Neural cell (in vitro differentiated cells): ENCODE measurements around the gene CAPN5. TPM values are rescaled to one million over a fixed set of nuclear protein-coding genes. Genes with fewer than 3 reads are reported as not detected.

Experiments used
- H2AFZ ChIP-seq: fragments of 200-600, 300-800 bp; sonication (generic), shearing (Covaris generic); 2 replicates; pipeline ENCODE4 v1.6.0; 2014; ENCODE audit warnings: low read depth, mild to moderate bottlenecking, antibody characterized with exemption, low read length, moderate library complexity
- H3F3A ChIP-seq: fragments of 200-600 bp; shearing (Covaris generic); 2 replicates; pipeline ENCODE4 v1.6.1; 2016; ENCODE audit warnings: mild to moderate bottlenecking, moderate library complexity, mixed read lengths, antibody characterized with exemption, low read length; ENCODE audit not compliant: insufficient read depth, poor library complexity, severe bottlenecking
- H3K27ac ChIP-seq: fragments of 200-600, 300-800 bp; sonication (generic), shearing (Covaris generic); 2 replicates; pipeline ENCODE4 v1.5.1; 2014; ENCODE audit warnings: mild to moderate bottlenecking, low read length, moderate library complexity
- H3K27me3 ChIP-seq: fragments of 300-800, 200-600 bp; sonication (generic), shearing (Covaris generic); 2 replicates; pipeline ENCODE4 v1.6.0; 2014; ENCODE audit warnings: mild to moderate bottlenecking, low read depth, low read length, moderate library complexity; ENCODE audit not compliant: insufficient read depth
- H3K36me3 ChIP-seq: fragments of 300-800, 200-600 bp; sonication (generic), shearing (Covaris generic); 2 replicates; pipeline ENCODE4 v1.5.1; 2014; ENCODE audit warnings: mild to moderate bottlenecking, antibody characterized with exemption, low read length, moderate library complexity; ENCODE audit not compliant: insufficient read depth
- H3K4me2 ChIP-seq: fragments of 300-800, 200-600 bp; sonication (generic), shearing (Covaris generic); 2 replicates; pipeline ENCODE4 v1.6.0; 2014; ENCODE audit warnings: mild to moderate bottlenecking, low read length
- H3K4me3 ChIP-seq: fragments of 300-800, 200-600 bp; sonication (generic), shearing (Covaris generic); 2 replicates; pipeline ENCODE4 v1.5.1; 2014; ENCODE audit warnings: mild to moderate bottlenecking, low read length, moderate library complexity
- H3K79me2 ChIP-seq: fragments of 200-600 bp; shearing (Covaris generic); replicated peaks from 2 replicates; pipeline ENCODE4 v1.6.0; 2014; ENCODE audit warnings: mild to moderate bottlenecking, low read length, moderate library complexity; ENCODE audit not compliant: insufficient read depth
- H3K9ac ChIP-seq: fragments of 300-800, 200-600 bp; sonication (generic), shearing (Covaris generic); 2 replicates; pipeline ENCODE4 v1.6.1; 2016; ENCODE audit warnings: mild to moderate bottlenecking, low read length, mixed read lengths
- H3K9me2 ChIP-seq: fragments of 200-600 bp; shearing (Covaris generic); 2 replicates; pipeline ENCODE4 v1.6.1; 2016; ENCODE audit warnings: mild to moderate bottlenecking, low read length, mixed read lengths; ENCODE audit not compliant: insufficient read depth
- H3K9me3 ChIP-seq: fragments of 200-600, 300-800 bp; sonication (generic), shearing (Covaris generic); 2 replicates; pipeline ENCODE4 v1.6.1; 2016; ENCODE audit warnings: mild to moderate bottlenecking, mixed run types, low read length, moderate library complexity, mixed read lengths
- H4K20me1 ChIP-seq: fragments of 200-600 bp; shearing (Covaris generic); 2 replicates; pipeline ENCODE4 v1.6.1; 2016; ENCODE audit warnings: mild to moderate bottlenecking, mixed run types; ENCODE audit not compliant: insufficient read depth
- EP300 ChIP-seq: fragments of 450-650 bp; conservative IDR thresholded peaks from 2 replicates; pipeline ENCODE4 v1.6.1; 2014; ENCODE audit warnings: antibody characterized with exemption, mild to moderate bottlenecking, moderate library complexity; ENCODE audit not compliant: poor library complexity, severe bottlenecking
- EZH2 ChIP-seq: fragments of 200-600, 300-800 bp; shearing (Covaris generic), sonication (generic); IDR thresholded peaks from 2 replicates; pipeline ENCODE4 v1.6.1; 2014; ENCODE audit warnings: antibody characterized with exemption, low read length, borderline replicate concordance, mild to moderate bottlenecking; ENCODE audit not compliant: insufficient read depth, poor library complexity, severe bottlenecking
- MXI1 ChIP-seq: fragments of 450-650 bp; conservative IDR thresholded peaks from 2 replicates; pipeline ENCODE4 v1.6.1; 2014; ENCODE audit warnings: antibody characterized with exemption, mild to moderate bottlenecking; ENCODE audit not compliant: poor library complexity, severe bottlenecking
- POLR2AphosphoS5 ChIP-seq: IDR thresholded peaks from 2 replicates; pipeline ENCODE4 v1.6.1; 2012
- RAD21 ChIP-seq: fragments of 450-650 bp; conservative IDR thresholded peaks from 2 replicates; pipeline ENCODE4 v1.6.1; 2014; ENCODE audit warnings: antibody characterized with exemption, mild to moderate bottlenecking, moderate library complexity
- SMC3 ChIP-seq: fragments of 450-650 bp; conservative IDR thresholded peaks from 2 replicates; pipeline ENCODE4 v1.6.1; 2014; ENCODE audit warnings: antibody characterized with exemption, mild to moderate bottlenecking, moderate library complexity; ENCODE audit not compliant: poor library complexity
- TAF1 ChIP-seq: IDR thresholded peaks from 2 replicates; pipeline ENCODE4 v1.6.1; 2012; ENCODE audit warnings: low read depth
- polyA plus RNA-seq: library from polyadenylated mRNA; depleted of rRNA; stranded (reverse); fragments of >200 nt; gene quantifications from 2 replicates; pipeline ENCODE4 v1.2.3, GENCODE V29; 2014
- TF ChIP-seq, protein P1 (sequence below): fragments of 450-650 bp; IDR thresholded peaks from 2 replicates; pipeline ENCODE4 v1.5.1; 2014; ENCODE audit warnings: antibody characterized with exemption, mild to moderate bottlenecking, moderate library complexity; ENCODE audit not compliant: poor library complexity, severe bottlenecking
- TF ChIP-seq, protein P2 (sequence below): IDR thresholded peaks from 2 replicates; pipeline ENCODE4 v1.6.1; 2012; ENCODE audit warnings: borderline replicate concordance

Gene CAPN5
- polyA plus RNA-seq, 1 donor from 2014 or later = 20.5 TPM

DNA sequence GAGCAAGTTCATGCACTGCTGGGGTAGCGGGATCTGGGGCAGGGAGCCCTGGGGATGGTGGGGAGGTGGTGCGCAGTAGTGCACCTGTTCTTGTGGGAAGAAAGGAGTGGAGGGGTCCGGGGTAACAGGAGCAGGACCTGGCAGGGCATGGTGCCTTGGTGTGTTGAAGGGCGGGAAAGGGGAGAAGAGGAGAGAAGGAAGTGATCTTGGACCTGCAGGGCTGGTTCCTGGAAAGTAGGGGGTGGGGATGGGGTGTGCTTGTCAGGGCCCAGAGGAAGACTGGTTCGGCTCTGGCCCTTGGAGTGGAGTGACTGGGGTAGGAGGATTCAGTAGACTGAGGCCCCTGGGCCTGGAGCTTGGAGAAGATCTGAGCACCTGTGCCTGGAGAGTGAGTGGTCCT lies 10.9 kb upstream of the CAPN5 start:
- no peaks in the 10 kb centered on the region for H3K9me2 ChIP-seq
- no peak overlapping the region for H3K27ac ChIP-seq
- no peaks in the 10 kb centered on the region for H3K27me3 ChIP-seq
- no peak overlapping the region for H3K9ac ChIP-seq
- H3K79me2 ChIP-seq = no peaks in the 10 kb centered on the region
- no peaks in the 10 kb centered on the region for H3K9me3 ChIP-seq
- no peaks in the 10 kb centered on the region for H4K20me1 ChIP-seq
- H3K4me2 ChIP-seq = no peak overlapping the region
- no peaks in the 10 kb centered on the region for H3F3A ChIP-seq
- TF ChIP-seq TAF1 (no peak), RAD21 (no peak), POLR2AphosphoS5 (no peak), EZH2 (no peak), MXI1 (no peak), EP300 (no peak)
- TF ChIP-seq, protein P1, sequence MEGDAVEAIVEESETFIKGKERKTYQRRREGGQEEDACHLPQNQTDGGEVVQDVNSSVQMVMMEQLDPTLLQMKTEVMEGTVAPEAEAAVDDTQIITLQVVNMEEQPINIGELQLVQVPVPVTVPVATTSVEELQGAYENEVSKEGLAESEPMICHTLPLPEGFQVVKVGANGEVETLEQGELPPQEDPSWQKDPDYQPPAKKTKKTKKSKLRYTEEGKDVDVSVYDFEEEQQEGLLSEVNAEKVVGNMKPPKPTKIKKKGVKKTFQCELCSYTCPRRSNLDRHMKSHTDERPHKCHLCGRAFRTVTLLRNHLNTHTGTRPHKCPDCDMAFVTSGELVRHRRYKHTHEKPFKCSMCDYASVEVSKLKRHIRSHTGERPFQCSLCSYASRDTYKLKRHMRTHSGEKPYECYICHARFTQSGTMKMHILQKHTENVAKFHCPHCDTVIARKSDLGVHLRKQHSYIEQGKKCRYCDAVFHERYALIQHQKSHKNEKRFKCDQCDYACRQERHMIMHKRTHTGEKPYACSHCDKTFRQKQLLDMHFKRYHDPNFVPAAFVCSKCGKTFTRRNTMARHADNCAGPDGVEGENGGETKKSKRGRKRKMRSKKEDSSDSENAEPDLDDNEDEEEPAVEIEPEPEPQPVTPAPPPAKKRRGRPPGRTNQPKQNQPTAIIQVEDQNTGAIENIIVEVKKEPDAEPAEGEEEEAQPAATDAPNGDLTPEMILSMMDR = no peak
- TF ChIP-seq, protein P2, sequence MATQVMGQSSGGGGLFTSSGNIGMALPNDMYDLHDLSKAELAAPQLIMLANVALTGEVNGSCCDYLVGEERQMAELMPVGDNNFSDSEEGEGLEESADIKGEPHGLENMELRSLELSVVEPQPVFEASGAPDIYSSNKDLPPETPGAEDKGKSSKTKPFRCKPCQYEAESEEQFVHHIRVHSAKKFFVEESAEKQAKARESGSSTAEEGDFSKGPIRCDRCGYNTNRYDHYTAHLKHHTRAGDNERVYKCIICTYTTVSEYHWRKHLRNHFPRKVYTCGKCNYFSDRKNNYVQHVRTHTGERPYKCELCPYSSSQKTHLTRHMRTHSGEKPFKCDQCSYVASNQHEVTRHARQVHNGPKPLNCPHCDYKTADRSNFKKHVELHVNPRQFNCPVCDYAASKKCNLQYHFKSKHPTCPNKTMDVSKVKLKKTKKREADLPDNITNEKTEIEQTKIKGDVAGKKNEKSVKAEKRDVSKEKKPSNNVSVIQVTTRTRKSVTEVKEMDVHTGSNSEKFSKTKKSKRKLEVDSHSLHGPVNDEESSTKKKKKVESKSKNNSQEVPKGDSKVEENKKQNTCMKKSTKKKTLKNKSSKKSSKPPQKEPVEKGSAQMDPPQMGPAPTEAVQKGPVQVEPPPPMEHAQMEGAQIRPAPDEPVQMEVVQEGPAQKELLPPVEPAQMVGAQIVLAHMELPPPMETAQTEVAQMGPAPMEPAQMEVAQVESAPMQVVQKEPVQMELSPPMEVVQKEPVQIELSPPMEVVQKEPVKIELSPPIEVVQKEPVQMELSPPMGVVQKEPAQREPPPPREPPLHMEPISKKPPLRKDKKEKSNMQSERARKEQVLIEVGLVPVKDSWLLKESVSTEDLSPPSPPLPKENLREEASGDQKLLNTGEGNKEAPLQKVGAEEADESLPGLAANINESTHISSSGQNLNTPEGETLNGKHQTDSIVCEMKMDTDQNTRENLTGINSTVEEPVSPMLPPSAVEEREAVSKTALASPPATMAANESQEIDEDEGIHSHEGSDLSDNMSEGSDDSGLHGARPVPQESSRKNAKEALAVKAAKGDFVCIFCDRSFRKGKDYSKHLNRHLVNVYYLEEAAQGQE = no peak
- H2AFZ ChIP-seq = no peak overlapping the region
- H3K4me3 ChIP-seq = no peak overlapping the region
- H3K36me3 ChIP-seq = no peaks in the 10 kb centered on the region

DNA sequence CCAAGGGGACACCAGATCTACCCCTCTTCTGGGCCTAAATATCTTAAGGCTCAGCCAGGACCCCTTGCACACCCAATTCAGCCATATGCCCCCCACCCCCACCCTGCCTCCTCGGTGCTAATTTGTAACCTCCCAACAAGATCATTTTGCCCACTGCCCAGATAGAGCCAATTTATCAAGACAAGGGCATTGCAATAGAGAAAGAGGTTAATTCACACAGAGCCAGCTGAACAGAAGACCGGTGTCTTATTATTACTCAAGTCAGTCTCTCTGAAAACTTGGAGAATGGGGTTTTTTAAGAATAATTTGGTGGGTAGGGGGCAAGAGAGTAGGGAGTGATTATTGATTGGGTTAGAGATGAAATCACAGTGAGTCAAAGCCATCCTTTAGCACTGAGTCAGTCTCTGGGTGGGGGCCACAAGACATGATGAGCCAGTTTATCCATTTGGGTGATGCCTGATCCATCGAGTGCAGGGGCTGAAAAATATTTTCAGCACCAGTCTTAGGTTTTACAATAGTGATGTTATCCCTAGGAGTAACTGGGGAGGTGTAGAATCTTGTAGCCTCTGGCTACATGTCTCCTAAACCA lies 9.9 kb upstream of the CAPN5 start:
- Histone ChIP-seq H3K4me2 (no peak overlapping the region), H3K36me3 (no peaks in the 10 kb centered on the region), H2AFZ (no peak overlapping the region), H4K20me1 (no peaks in the 10 kb centered on the region), H3K9ac (no peak overlapping the region), H3K4me3 (no peak overlapping the region), H3K9me3 (no peaks in the 10 kb centered on the region), H3K9me2 (no peaks in the 10 kb centered on the region), H3K27ac (no peak overlapping the region), H3K27me3 (no peaks in the 10 kb centered on the region), H3F3A (no peaks in the 10 kb centered on the region), H3K79me2 (no peaks in the 10 kb centered on the region)
- TF ChIP-seq SMC3 (no peak), MXI1 (no peak), EP300 (no peak), EZH2 (no peak), POLR2AphosphoS5 (no peak), TAF1 (no peak), RAD21 (no peak)
- TF ChIP-seq, protein P1 = no peak
- TF ChIP-seq, protein P2 = no peak
